NCI-H446 (cell line): ENCODE results near the gene ANAPC15.
"Not testable (repeated sequence)": the region's sequence is repeated elsewhere in the genome, so short reads cannot be mapped to it uniquely, and the experiment has no call there.

Experiments used
- DNase-seq, 2 experiments: peaks; one replicate each; lab custom pipeline; 2025; lab: John Stamatoyannopoulos, UW

The ANAPC15 gene

GRCh38 chr11:72112143-72112977 lies at the start of gene ANAPC15:
TSS of gene ANAPC15 (minus strand) at chr11:72112695. CDS start at chr11:72111276, 1,419 bp downstream.
- DNase-seq, result peak; percentile 99

GRCh38 chr11:72160319-72160718 lies 47.8 kb upstream of the ANAPC15 start:
- DNase-seq, result no peak

- DNase-seq, result no peak
Observed at GRCh38 chr11:72157131-72157530, 44.6 kb upstream of the ANAPC15 start.

GRCh38 chr11:72155751-72156150 lies 43.3 kb upstream of the ANAPC15 start:
- no peak for DNase-seq

- DNase-seq, result no peak
Observed at GRCh38 chr11:72154816-72155215, 42.3 kb upstream of the ANAPC15 start.

- DNase-seq, result not testable (repeated sequence)
Observed at GRCh38 chr11:72153874-72154273, 41.4 kb upstream of the ANAPC15 start.

- no peak for DNase-seq
Observed at GRCh38 chr11:72150882-72151281, 38.4 kb upstream of the ANAPC15 start.

GRCh38 chr11:72146625-72147024 lies 34.1 kb upstream of the ANAPC15 start:
- DNase-seq, result no peak

- no peak for DNase-seq
Observed at GRCh38 chr11:72144807-72145565, 32.5 kb upstream of the ANAPC15 start.

GRCh38 chr11:72142543-72142942 lies 30.0 kb upstream of the ANAPC15 start:
- DNase-seq, result not testable (repeated sequence)

GRCh38 chr11:72142086-72142485 lies 29.6 kb upstream of the ANAPC15 start:
- not testable (repeated sequence) for DNase-seq

- DNase-seq, result no peak
Observed at GRCh38 chr11:72141066-72141465, 28.6 kb upstream of the ANAPC15 start.

- no peak for DNase-seq
Observed at GRCh38 chr11:72140661-72141060, 28.2 kb upstream of the ANAPC15 start.

- no peak for DNase-seq
Observed at GRCh38 chr11:72139500-72139899, 27.0 kb upstream of the ANAPC15 start.

GRCh38 chr11:72138821-72139390 lies 26.4 kb upstream of the ANAPC15 start:
- DNase-seq, result no peak

GRCh38 chr11:72136684-72137262 lies 24.3 kb upstream of the ANAPC15 start:
- no peak for DNase-seq

- no peak for DNase-seq
Observed at GRCh38 chr11:72135891-72136683, 23.6 kb upstream of the ANAPC15 start.

GRCh38 chr11:72135473-72135872 lies 23.0 kb upstream of the ANAPC15 start, which contains the start of gene FOLR3:
TSS of gene FOLR3 (plus strand) at chr11:72135725. CDS start at chr11:72135953, 228 bp downstream.
- DNase-seq, result not testable (repeated sequence)

GRCh38 chr11:72132646-72133045 lies 20.2 kb upstream of the ANAPC15 start:
- DNase-seq, result no peak

- no peak for DNase-seq
Observed at GRCh38 chr11:72129381-72129780, 16.9 kb upstream of the ANAPC15 start.

GRCh38 chr11:72127923-72128322 lies 15.4 kb upstream of the ANAPC15 start:
- no peak for DNase-seq
